ENCODE measurements around the gene LEMD1.
"Not testable (repeated sequence)": the region's sequence is repeated elsewhere in the genome, so short reads cannot be mapped to it uniquely, and the experiment has no call there.

Gene LEMD1

GRCh38 chr1:205446828-205447227, 25.0 kb upstream of the LEMD1 start:
- DNase-seq (ENCODE audit: low spot score) = no peak

- no peak for DNase-seq (ENCODE audit: low spot score)
Measured at GRCh38 chr1:205445646-205445935, 23.7 kb upstream of the LEMD1 start.

GRCh38 chr1:205444931-205445645, 23.2 kb upstream of the LEMD1 start:
- peak; percentile 78 for DNase-seq (ENCODE audit: low spot score)

- no peak for DNase-seq (ENCODE audit: low spot score)
Measured at GRCh38 chr1:205444300-205444930, 22.6 kb upstream of the LEMD1 start.

GRCh38 chr1:205443585-205444299, 21.9 kb upstream of the LEMD1 start:
- no peak for DNase-seq (ENCODE audit: low spot score)

GRCh38 chr1:205442051-205442725, 20.3 kb upstream of the LEMD1 start:
- no peak for DNase-seq (ENCODE audit: low spot score)

GRCh38 chr1:205441716-205442050, 19.8 kb upstream of the LEMD1 start:
- no peak for DNase-seq (ENCODE audit: low spot score)

GRCh38 chr1:205441318-205441633, 19.4 kb upstream of the LEMD1 start:
- no peak for DNase-seq (ENCODE audit: low spot score)

- DNase-seq (ENCODE audit: low spot score) = peak; percentile 72
Measured at GRCh38 chr1:205440476-205441317, 18.8 kb upstream of the LEMD1 start.

GRCh38 chr1:205440121-205440475, 18.2 kb upstream of the LEMD1 start:
- no peak for DNase-seq (ENCODE audit: low spot score)

- DNase-seq (ENCODE audit: low spot score) = peak; percentile 58
Measured at GRCh38 chr1:205438213-205439158, 16.6 kb upstream of the LEMD1 start.

- no peak for DNase-seq (ENCODE audit: low spot score)
Measured at GRCh38 chr1:205437570-205437969, 15.7 kb upstream of the LEMD1 start.

GRCh38 chr1:205436776-205437410, 15.0 kb upstream of the LEMD1 start:
- no peak for DNase-seq (ENCODE audit: low spot score)

GRCh38 chr1:205435578-205436573, 14.0 kb upstream of the LEMD1 start:
- DNase-seq (ENCODE audit: low spot score) = no peak

- DNase-seq (ENCODE audit: low spot score) = no peak
Measured at GRCh38 chr1:205434738-205435137, 12.9 kb upstream of the LEMD1 start.

GRCh38 chr1:205432692-205433091, 10.8 kb upstream of the LEMD1 start:
- DNase-seq (ENCODE audit: low spot score) = not testable (repeated sequence)

GRCh38 chr1:205432116-205432515, 10.3 kb upstream of the LEMD1 start:
- DNase-seq (ENCODE audit: low spot score) = no peak

- DNase-seq (ENCODE audit: low spot score) = peak; percentile 77
Measured at GRCh38 chr1:205430696-205431305, 8.9 kb upstream of the LEMD1 start.
